ENCODE results near the gene PPIL6.

DNA sequence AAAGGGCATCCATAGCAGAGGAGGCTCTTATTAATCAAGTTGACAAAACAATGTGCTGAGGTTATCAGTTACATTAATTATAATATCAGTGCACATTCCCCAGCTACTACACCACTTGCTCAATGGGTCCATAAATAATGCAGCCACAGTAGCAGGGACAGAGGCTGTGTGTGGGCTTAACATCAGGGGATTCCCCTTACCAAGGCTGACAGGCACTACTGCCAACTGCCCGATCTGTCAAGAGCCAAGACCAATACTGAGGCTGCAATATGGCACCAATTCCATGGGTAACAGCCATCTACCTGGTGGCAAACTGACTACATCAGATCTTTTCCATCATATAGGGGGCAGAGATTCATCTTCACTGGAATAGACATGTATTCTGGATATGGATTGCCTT is 80.1 kb downstream of the PPIL6 start:
- no peak for TF ChIP-seq CTCF (IDR thresholded peaks at IDR 0.05)
- TF ChIP-seq MAFK (IDR thresholded peaks at IDR 0.05; ENCODE audit: partially characterized antibody): no peak
- TF ChIP-seq KDM5A (IDR thresholded peaks at IDR 0.05): no peak
- TF ChIP-seq ZC3H11A (IDR thresholded peaks at IDR 0.05): no peak
- no peak for TF ChIP-seq POLR2A (IDR thresholded peaks at IDR 0.05; ENCODE audit: low read length)

All from A549 (cell line).